ENCODE data around the gene SMG9.

SMG9 gene

DNA sequence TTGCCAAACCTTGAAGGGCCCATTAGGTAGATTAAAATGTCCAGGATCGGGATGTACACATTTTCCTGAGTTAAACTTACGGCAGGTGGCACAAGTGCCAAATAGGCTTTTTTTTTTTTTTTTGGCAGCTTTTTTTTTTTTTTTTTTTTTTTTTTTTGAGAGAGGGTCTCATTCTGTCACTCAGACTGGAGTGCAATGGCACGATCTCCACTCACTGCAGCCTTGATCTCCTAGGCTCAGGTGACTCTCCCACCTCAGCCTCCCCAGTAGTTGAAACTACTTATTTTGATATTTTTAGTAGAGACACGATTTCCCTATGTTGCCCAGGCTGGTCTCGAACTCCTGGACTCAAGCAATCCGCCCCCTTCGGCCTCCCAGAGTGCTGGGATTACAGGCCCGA is 29.9 kb downstream of the SMG9 start:
- no peak for DNase-seq (ENCODE audit: low spot score)

DNA sequence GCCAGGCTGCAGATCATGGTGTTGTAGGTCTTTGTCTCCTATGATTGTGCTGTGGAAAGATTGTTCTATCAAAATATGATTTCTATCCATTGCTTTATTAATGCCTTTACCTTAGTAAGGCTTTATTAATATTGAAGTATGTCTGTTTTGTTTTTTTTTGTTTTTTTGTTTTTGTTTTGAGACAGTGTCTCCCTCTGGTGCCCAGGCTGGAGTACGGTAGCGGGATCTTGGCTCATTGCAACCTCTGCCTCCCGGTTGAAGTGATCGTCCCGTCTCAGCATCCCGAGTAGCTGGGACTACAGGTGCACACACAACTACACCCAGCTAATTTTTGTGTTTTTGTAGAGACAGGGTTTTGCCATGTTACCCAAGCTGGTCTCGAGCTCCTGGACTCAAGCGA is 31.2 kb downstream of the SMG9 start:
- DNase-seq (ENCODE audit: low spot score), result no peak

DNA sequence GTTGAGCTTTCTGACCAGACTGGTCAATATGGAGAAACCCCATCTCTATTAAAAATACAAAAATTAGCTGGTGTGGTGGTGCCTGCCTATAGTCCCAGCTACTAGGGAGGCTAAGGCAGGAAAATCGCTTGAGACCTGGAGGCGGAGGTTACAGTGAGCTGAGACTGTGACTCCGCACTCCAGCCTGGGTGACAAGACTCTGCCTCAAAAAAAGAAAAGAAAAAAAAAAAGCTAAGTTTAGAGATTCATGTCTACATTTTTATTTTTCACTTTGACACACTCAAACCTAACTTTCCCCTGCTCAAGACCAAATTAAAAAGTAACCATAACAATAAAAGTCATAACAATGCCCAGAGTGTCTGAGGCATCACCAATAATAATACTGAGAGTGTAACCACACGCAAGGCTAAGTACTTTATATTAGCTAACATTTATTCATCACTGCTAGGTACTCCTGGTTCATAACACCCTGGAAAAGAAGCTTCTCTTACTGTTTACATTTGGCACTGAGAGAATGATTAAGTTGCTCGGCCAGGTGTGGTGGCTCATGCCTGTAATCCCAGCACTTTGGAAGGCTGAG is 33.2 kb downstream of the SMG9 start:
- no peak for DNase-seq (ENCODE audit: low spot score)

DNA sequence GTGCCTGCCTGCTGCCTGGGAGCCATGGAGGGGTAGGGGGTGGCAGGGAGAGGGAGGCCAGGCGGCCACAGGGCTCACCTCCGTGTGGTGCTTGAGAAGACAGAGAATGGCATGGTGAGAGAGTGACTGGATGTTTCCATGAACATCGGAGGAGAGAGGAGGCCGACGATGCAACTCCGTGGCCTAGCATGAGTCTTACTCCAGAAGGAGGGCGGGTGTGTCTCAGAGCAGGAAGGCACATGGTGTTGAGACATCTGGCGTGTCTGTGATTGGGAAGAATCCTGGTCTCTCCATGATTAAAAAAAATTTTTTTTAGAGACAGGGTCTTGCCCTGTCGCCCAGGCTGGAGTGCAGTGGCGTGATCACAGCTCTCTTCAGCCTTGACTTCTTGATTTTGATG is 33.8 kb downstream of the SMG9 start:
- DNase-seq (ENCODE audit: low spot score), result no peak

DNA sequence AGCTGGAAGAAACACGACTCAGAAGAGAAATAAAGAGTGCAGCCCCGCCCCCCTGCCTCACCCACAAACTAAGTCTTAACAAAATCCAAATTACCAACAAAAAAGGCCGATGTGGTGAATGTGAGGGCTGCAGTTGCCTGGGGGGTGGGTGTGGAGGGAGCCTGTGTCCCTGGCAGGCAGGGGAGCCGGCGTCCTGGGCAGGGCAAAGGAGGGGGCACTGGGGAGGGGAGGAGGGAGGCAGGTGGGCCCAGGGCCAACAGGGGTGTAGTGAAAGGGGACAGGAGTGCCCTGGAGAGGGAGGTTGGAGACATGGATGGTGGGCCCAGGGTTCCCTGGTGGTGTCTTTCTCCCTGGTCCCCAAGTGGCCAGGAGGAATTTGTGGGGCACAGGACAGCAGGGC is 34.8 kb downstream of the SMG9 start:
- DNase-seq (ENCODE audit: low spot score), result no peak

DNA sequence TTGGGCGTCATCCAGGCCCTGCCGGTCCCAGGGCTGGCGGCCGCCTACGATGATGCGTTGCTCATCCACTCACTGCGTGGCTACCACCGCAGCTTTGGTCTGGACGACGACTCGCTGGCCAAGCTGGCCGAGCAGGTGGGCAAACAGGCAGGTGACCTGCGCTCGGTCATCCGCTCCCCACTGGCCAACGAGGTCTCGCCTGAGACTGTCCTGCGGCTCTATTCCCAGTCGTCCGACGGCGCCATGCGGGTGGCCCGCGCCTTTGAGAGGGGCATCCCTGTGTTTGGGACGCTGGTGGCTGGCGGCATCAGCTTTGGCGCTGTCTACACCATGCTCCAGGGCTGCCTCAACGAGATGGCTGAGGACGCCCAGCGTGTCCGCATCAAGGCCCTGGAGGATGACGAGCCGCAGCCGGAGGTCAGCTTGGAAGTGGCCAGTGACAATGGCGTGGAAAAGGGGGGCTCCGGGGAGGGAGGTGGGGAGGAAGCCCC is 35.3 kb downstream of the SMG9 start:
- DNase-seq (ENCODE audit: low spot score), result no peak

DNA sequence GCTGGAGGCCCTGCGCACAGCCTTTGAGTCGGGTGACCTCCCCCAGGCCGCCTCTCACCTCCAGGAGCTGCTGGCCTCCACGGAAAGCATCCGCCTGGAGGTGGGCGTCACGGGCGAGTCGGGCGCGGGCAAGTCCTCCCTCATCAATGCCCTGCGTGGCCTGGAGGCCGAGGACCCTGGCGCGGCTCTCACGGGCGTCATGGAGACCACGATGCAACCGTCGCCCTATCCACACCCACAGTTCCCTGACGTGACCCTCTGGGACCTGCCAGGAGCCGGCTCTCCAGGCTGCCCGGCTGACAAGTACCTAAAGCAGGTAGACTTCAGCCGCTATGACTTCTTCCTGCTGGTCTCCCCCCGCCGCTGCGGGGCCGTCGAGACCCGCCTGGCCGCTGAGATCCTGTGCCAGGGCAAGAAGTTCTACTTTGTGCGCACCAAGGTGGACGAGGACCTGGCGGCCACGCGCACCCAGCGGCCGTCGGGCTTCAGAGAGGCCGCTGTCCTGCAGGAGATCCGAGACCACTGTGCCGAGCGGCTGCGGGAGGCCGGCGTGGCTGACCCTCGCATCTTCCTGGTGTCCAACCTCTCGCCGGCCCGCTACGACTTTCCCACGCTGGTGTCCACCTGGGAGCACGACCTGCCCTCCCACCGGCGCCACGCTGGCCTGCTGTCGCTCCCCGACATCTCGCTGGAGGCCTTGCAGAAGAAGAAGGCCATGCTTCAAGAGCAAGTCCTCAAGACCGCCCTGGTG is 36.0 kb downstream of the SMG9 start:
- DNase-seq (ENCODE audit: low spot score), result no peak

DNA sequence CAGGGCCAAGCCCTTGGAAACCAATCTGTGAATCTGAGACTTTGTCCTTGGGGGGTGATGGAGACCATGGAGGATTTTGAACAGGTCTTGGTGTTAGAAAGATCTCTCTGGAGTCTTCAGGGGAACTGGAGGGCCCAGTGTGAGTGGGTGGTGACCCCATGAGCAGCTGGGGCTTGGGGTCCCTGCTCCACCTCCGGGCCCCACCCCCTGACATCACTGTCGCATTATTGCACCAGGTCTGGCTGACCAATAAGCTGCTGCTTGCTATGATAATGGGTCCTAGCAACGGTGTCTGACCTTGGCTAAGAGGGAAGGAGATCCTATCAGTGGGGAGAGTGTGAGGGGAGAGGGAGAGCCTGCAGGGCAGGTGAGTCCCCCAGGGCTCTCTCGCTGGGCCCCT is 39.0 kb downstream of the SMG9 start, which contains the start of gene IRGC:
IRGC (plus strand) TSS at position 301 of the 400 bp plus-strand sequence. CDS start 2,483 bp downstream, outside the sequence.
- no peak for DNase-seq (ENCODE audit: low spot score)

DNA sequence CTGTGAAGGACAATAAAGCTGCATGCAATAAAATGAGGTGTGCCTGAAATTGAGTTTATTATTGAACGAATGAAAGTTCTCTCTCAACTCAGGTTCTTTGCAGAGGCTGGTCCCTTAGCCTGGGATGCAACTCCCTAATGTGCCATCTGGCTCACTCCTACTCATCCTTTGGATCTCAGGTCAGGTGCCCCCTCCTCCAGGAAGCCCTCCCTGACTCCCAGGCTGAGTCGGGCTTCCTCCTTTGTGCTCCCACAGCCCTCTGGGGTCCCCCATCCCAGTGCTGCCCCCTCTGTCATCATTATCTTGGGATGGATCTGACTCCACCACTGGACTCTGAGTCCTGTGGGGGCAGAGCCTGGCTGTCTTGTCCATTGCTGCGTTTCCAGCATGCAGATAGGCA is 41.6 kb downstream of the SMG9 start:
- DNase-seq (ENCODE audit: low spot score), result no peak

DNA sequence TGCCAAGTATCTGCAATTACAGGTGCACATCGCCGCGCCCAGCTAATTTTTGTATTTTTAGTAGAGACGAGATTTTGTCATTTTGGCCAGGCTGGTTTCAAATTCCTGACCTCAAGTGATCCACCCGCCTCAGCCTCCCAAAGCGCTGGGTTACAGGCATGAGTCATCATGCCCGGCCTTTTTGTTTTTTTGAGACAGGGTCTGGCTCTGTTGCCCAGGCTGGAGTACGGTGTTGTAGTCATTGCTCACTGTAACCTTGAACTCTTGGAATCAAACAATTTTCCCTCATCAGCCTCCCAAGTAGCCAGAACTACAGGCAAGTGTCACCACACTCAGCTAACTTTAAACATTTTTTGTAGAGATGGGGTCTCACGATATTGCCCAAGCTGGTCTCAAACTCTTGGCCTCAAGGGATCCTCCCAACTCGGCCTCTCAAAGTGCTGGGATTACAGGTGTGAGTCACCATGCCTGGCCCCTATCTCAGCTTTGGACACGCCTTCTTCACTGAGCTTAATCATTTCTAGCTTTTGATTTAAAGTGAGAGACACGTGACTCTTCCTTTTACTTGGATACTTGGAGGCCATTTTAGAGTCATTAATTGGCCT is 42.9 kb downstream of the SMG9 start:
- no peak for DNase-seq (ENCODE audit: low spot score)

DNA sequence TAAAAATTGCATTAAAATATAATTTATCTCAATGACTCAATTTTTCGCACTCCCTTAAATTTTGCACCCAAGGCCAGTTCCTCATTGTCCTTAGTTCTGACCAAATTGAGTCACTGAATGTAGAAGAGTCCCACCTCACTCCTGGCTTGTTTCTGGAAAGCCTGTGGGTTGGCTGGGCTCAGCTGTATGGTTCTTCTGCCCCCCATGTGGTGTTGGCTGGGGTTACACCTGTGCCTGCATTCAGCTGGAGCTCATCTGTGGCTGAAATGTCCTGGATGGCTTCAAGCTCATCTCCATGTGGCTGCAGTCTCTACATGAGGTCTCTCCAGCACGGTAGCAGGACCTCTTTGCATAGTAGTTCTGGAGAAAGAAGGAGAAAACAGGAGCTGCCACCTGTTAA is 46.0 kb downstream of the SMG9 start:
- DNase-seq (ENCODE audit: low spot score), result no peak

DNA sequence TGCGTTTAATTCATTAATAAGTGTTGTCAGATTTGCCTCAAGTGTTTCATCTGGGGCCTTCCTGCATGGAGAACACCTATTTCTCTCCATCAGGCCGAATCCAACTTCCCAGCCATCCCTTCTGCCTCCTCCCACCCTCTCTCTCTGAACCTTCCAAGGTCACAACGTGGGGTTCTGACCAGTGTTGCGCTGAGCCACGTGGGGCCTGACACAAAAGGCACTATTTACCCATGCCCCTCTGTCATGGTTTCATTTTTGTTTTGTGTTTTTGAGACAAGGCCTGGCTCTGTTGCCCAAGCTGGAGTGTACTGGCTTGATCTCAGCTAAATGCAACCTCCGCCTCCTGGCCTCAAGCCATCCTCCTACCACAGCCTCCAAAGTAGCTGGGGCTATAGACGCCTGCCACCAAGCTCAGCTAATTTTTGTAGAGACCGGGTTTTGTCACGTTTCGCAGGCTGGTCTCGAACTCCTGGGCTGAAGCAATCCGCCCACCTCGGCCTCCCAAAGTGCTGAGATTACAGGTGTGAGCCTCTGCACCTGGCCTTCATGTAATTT is 47.5 kb downstream of the SMG9 start:
- DNase-seq (ENCODE audit: low spot score), result no peak

DNA sequence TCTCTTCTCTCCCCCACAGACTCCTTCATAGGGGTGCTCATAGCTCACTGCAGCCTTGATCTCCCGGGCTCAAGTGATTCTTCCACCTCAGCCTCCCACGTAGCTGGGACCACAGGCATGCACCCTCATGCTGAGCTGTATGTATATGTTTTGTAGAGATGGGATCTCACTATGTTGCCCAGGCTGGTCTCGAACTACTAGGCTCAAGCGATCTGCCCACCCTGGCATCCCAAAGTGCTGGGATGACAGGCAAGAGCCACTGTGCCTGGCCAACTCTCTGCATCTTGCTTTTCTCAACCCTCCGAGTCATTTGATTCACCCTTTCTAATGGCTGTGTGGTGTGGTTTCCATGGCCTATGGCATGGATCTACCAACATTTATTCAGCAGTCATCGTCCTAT is 49.0 kb downstream of the SMG9 start:
- DNase-seq (ENCODE audit: low spot score), result no peak

DNA sequence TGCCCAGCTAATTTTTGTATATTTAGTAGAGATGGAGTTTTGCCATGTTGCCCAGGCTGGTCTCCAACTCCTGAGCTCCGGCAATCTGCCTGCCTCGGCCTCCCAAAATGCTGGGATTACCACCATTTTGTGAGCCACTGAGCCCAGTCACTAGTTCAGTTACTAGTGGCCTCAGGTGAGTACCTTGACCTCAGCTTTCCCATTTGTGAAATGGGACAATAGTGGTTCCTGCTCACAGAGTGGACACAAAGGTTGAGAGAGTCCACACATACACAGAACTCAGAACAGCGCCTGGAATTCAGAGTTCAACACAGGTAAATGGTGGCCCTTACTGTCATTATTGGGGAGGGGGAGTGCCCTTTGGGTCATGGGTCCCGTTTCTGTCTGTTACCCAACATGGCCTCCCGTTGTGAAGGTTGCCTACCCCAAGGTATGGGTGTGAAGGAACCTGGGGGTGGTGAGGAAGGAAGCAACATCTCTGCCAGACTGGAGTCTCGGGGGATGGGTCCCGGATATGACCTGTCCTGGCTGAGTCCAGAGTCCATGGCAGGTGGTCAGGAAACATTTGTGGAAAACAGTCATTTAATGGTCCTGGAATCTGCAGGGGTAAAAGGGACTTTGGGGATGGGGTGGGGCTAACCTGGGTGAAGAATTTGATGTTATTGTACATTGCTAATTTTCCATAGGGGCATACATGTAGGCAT is 50.6 kb downstream of the SMG9 start:
- no peak for DNase-seq (ENCODE audit: low spot score)

DNA sequence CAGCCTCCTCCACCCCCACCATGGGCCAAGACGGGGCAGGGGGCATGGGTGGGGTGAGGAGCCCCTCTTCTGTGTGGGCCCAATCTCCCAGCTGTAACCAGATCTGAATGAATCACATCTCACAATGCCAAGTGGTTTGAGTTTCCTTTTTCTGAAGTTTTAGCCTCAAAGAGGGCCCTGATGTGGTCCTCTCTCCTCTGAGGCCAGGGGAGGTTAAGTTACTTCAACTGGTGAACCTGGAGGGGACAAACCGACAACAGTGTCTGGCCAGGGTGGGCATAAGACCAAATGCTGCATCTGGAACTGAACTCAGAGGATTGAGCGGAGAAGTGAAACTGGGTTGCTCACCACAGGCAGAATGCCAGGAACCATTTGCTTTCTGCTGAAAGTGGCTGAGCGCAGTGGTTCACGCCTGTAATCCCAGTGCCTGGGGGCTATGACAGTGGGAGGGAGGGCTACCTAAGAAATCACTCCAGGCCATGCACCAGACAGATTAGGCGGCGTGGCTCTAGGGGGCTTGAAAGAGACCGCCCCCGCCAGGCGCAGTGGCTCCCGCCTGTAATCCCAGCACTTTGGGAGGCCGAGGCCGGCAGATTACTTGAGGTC is 54.3 kb downstream of the SMG9 start:
- DNase-seq (ENCODE audit: low spot score), result no peak

DNA sequence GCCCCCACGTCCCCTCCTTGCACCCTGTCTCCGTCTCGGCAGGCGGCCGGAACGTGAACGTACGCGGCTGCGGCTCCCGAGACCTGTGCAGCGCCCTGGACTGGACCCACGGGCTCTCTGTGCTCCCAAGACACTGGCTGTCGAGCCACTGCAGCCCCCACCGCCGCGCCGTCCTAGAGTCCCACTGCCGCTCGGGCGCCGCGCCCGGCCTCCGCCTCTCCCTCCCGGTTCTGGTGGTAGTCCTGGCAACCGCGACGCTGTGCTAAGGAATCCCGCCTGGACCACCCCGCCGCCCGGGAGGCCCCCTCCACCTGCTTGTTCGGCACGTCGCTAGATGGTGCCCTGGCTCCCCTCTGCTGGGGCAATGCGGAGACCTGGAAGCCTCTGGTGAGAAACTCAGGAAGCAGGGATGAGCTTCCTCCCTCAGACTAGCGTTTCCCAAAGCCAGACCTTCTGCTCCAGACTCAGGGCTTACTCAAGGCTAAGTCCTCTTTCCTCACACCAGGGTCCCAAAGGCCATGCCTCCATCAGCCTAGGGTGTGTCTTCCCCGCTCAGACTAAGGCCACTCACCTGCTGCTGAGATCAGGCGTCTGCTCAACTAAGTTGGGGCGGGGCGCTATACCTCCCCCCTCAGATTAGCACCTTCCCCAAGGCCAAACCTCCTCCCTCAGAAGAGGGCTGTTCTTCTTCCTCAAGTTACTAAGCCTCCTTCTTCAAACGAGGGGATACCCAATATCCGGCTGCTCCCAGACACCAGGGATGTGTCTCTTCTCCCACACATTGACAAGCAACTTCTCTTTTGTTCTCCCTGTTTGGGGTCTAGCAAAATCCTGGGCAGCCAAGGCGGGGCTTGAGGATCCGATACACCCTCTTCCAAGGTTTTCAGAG is 55.0 kb downstream of the SMG9 start:
- DNase-seq (ENCODE audit: low spot score), result no peak

DNA sequence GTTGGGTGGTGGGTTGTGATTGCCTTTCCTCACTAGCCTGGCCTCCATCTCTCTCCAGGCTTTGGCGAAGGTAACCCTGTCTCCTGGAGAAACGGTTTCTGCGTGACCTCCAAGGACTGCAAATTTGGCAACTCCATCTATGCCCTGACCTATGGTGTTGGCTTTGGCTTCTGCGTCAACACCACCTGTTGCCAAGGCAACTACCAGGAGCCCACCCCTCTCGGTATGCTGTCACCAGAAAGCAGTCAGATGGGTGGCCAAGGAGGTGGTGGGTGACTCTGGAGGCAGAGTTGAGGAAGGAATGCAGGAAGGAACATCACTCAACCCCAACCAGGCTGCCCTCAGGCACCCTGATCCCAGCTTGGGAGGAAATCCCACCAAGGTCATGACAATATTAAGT is 57.5 kb downstream of the SMG9 start:
- no peak for DNase-seq (ENCODE audit: low spot score)

DNA sequence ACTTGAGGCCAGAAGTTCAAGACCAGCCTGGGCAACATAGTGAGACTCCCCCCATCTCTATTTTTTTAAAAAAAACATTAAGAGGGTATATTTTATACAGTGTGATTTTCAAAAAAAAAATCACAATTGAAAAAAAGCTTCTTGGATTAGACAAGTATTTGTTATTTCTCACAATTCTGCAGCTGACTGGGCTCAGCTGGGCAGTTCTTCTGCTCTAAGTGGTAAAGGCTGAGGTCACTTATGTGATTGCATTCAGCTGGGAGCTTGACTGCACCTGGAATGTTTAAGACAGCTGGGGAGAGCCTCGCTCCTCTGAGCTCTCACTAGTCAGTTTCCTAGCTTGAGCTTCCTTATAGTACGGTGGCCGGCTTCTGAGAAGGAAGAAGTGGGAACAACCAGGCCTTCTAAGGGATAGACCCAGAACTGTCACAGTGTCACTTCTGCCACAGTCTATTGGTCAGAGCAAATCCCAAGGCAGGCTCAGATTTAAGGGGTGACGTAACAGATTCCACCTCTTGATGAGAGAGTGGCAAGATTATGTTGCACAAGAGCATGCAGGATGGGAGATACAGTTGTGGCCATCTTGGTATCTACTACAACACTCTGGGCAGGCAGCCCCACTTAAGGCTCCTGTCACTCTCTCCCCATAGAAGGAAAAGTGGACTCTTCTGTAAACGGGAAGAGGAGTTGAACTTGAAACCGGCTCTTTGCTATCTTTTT is 58.6 kb downstream of the SMG9 start:
- no peak for DNase-seq (ENCODE audit: low spot score)

DNA sequence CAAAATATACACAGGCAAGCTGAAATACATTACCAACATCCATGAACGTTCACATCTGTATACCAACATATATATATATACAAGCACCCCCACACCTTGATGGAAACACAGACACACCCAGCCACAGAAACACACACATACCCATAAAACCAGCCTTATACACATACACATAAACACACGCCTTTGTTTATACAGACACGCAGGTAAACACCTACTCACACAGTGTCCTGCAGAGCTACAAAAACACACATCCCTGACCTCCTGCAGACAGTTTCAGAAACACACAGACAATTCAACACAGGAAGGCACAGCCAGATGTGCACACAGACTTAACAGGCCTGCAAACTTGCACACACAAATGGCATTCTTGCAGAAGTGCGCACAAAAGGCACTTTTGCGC is 60.2 kb downstream of the SMG9 start:
- DNase-seq (ENCODE audit: low spot score), result no peak

DNA sequence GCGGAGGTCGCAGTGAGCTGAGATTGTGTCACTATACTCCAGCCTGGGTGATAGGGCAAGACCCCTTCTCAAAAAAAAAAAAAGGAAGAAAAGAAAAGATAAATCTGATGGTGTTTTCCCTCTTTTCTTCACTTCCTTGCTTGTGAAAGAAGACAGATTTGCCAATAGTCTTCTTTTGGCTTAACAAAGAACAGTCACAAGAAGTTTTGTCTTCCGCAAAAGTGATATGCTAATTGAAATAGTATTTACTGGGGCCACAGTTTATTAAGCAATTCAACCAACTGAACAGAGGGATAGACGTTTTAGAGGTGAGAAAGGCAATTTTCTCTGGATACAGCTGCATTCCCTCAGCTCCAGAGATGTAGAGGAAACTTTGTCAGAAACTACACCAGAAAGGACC is 61.9 kb downstream of the SMG9 start:
- DNase-seq (ENCODE audit: low spot score), result no peak
